HG03457 (cell line): ENCODE measurements around the gene SLC13A5.
"Not testable (repeated sequence)": the region's sequence is repeated elsewhere in the genome, so short reads cannot be mapped to it uniquely, and the experiment has no call there.

Source experiments
- ATAC-seq: cut with Tn5 transposase; IDR thresholded peaks from one replicate; pipeline ENCODE4 v1.9.1; 2021; ENCODE audit warnings: moderate number of reproducible peaks; ENCODE audit not compliant: unreplicated experiment

Gene SLC13A5

GRCh38 chr17:6713130-6713917 lies at the start of gene SLC13A5:
Gene SLC13A5 (minus strand): TSS chr17:6713369. CDS start chr17:6713333, 36 bp downstream.
- no peak for ATAC-seq

GRCh38 chr17:6761779-6762178 lies 48.6 kb upstream of the SLC13A5 start:
- no peak for ATAC-seq

DNA sequence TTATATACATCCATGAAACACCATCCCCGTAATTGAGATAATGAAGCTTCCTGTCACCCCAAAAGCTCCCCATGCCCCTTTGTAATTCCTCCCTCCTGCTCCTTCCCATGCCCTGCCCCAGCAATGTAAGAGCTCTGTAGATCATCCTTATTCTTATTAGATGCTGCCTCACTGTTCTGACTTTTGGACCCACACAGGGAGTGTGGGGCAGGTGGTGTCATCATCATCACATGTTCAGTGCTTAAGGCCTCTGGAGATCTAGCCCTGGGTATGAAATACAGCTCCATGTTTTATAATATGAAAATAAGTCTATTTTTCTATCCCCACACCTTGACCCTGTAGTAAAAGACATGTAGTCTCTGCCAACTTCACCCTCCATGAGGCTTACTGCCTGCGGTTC lies 44.6 kb upstream of the SLC13A5 start:
- no peak for ATAC-seq

- ATAC-seq = no peak
These were observed 43.4 kb upstream of the SLC13A5 start for GRCh38 chr17:6756425-6757031.

DNA sequence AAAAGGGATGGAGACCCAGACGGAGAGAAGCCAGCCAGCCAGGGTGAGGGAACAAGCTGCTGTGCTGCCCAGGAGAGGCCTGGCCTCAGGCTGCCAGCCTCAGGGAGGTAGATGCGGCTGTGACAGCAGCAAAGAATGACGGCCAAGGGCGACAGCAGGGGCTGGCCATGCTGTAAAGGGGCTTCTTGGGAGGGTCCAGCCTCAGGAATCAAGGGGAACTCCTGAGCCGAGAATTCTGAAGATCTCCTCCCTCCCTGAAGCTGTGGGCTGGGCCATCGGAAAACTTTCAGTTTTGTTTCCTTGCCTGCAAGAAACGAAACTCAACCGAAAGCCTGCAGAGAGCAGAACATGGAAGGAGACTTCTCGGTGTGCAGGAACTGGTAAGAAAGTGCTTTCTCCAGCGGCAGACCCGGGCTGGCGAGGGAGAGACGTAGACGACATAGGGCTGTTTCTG lies 42.6 kb upstream of the SLC13A5 start, which contains the start of gene XAF1:
XAF1 (plus strand) TSS at position 316 of the 454 bp plus-strand sequence; CDS start at position 349, 33 bp downstream.
- no peak for ATAC-seq

DNA sequence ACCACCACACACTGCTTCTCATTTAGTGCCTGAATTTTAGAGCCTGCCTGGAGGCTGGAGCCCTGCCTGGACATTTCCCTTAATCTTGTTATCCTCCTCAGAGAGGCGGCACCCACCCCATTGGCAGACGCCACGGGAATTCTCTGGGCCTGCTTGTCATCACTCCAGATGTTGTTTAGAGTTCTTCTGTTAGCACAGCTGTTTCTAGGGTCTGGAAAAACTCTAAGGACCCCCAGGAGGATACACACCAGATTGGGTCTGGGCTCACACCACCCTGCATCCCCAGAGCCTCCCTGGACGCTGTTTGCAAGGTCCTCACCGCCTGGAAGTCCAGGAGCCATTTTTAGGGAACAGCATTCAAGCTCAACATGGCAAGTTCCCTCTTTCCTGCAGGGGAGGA lies 42.1 kb upstream of the SLC13A5 start:
- ATAC-seq = no peak

DNA sequence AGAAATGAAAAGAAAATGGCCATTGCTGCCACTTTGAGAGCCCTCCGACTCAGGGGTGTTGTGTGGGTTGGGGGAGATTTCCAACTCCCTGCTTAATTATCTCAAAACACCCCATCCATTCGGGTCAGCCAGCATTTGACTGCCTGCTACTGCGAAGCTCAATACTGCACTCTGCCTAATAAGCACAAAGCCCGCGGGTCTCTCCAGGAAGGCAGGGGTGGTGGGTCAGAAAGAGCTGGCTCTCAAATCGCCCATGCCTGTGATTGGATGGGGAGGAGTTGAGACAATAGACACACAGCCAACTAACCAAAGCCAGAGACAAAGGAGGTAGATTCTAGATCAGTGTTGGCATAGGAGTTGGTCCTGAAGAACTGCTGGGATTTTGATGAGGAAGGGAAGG lies 40.4 kb upstream of the SLC13A5 start:
- ATAC-seq = no peak

- ATAC-seq = no peak
These were observed 39.9 kb upstream of the SLC13A5 start for GRCh38 chr17:6753006-6753445.

GRCh38 chr17:6752068-6752909 lies 39.1 kb upstream of the SLC13A5 start:
- ATAC-seq = no peak

GRCh38 chr17:6749519-6749918 lies 36.4 kb upstream of the SLC13A5 start:
- ATAC-seq = no peak

DNA sequence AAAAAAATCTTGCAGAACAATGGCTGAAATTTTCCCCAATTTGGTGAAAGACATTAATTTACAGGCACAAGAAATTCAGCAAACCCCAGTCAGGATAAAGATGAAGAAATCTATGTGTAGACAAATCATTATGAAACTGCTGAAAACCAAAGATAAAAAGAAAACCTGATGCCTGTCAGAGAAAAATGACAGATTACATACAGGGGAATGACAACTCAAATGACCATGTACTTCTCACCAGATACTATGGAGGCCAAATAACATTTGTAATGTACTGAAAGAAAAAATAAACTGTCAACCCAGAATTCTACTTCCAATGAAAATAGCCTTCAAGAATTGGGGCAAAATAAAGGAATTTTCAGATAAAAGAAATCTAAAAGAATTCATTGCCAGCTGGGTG lies 35.4 kb upstream of the SLC13A5 start:
- no peak for ATAC-seq

DNA sequence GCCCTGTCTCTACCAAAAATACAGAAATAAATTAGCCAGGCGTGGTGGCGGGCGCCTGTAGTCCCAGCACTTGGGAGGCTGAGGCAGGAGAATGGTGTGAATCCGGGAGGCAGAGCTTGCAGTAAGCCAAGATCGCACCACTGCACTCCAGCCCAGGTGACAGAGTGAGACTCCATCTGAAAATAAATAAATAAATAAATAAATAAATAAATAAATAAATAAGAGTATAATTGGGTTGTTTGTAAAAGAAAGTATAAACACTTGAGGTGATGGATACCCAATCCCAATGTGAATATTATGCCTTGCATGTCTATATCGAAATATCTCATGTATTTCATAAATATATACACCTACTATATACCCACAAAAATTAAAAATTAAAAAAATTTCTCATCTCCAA lies 33.5 kb upstream of the SLC13A5 start:
- ATAC-seq = not testable (repeated sequence)

- ATAC-seq = no peak
These were observed 16.4 kb upstream of the SLC13A5 start for GRCh38 chr17:6729531-6729930.

GRCh38 chr17:6724009-6724408 lies 10.8 kb upstream of the SLC13A5 start:
- no peak for ATAC-seq

DNA sequence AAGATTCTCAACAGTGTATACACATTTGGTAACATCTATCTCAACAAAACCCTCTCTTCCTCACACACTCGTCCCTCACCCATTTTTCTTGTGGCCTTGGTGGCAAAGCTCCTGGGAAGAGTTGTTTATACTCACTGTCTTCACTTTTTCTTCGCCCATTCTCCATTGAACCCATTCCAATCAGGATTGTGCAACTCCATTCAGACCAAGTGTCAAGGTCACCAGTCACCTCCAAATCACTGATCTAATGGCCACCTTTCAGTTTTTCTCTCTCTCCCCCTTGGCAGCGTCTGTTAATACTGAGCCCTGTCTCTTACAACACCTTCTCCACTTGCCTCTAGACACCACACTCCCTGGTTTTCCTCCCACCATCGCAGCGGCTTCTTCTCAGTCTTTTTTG lies 8.6 kb upstream of the SLC13A5 start:
- no peak for ATAC-seq

GRCh38 chr17:6716736-6717135 lies 3.6 kb upstream of the SLC13A5 start:
- no peak for ATAC-seq

GRCh38 chr17:6714315-6714874 lies 1.2 kb upstream of the SLC13A5 start:
- no peak for ATAC-seq

DNA sequence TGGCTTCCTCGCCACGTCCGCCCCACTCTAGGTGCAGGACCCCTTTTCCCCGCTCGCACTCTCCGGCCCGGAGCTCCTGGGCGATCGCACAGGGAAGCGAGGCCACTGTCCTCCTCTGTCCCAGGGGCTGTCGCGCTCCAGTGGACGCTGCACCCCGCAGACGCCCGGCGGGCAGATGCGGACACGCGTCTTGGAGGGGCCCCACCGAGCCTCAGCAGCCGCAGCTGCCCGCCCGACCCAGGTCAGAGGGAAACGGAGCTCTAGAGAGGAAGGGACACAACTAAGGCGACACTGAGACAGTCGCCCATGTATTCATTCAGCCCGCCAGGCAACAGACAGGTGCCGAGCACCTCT lies 726 bp upstream of the SLC13A5 start:
- ATAC-seq = no peak

GRCh38 chr17:6712854-6713129 lies 377 bp downstream of the SLC13A5 start:
- no peak for ATAC-seq

DNA sequence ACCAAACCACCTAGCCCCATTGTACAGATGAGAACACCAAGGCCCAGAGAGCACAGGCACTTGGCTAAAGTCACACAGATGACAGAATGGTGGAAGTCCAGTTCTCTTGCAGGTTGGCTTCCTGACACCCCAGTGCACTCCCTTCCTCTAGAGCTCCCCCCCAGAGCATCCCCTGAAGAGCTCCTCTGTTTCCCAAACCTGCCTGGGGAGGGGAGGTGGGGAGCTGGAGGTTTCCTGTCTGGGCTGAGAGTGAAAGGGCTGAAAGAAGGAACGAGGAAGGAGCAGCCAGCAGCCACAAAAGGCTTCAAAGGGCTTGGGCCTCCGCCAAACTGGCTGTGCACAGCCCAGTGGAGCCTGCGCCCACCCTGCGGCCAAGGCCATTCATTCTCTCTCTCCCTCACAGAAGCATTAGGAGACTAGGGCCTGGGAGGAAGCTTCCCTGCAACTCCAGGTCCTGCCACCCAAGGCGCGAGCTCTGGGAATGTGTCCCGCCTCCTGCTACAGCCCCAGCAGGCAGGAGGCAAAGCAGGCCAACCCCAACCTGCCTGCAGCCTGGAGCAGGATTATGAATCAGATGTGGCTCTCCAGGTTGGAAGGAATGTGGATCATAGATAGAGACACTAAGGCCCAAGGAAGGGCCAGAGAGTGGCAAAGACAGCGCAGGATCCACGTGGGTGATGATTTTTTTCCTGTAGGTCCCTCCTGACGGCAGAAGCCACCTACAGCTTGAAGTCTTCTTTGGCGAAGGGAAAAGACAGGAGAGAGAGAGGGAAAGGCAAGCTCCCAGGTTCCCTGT lies 913 bp downstream of the SLC13A5 start:
- no peak for ATAC-seq

- ATAC-seq = no peak
These were observed 1.5 kb downstream of the SLC13A5 start for GRCh38 chr17:6711681-6712057.
